ENCODE results near the gene PEX13.

DNA sequence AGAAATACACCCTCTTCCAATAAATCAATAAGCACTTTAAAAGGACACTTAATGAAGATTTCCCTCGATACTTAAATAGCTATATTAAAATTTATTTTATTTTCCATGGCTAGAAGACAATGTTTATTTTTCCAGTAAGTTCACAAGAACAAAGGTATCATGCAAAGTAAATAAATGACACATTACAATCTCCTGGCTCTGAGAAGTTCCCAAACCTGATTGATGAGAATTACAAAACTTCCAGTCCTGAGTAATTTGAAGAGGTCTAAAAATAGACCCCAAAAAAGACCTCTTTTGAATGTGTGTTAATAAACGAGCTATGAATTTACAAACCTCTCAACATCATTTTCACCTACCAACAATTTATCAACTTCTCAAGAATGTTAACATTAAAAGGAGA lies 1.5 kb upstream of the PEX13 start:
- TF ChIP-seq POLR2A (IDR thresholded peaks at IDR 0.05; ENCODE audit: low read length): no peak
- TF ChIP-seq GATA1 (IDR thresholded peaks at IDR 0.05; ENCODE audit: low read depth, low read length): no peak

Data from erythroblast (primary cell).